ENCODE data around the gene IGDCC3.

Gene IGDCC3

GRCh38 chr15:65298731-65299130, 79.1 kb downstream of the IGDCC3 start:
- DNase-seq (ENCODE audit: low read depth in 2 of 2): no peak

GRCh38 chr15:65292938-65293518, 84.8 kb downstream of the IGDCC3 start:
- DNase-seq (ENCODE audit: low read depth in 2 of 2): no peak

- no peak for DNase-seq (ENCODE audit: low read depth in 2 of 2)
These were observed 87.6 kb downstream of the IGDCC3 start for GRCh38 chr15:65290228-65290627.

GRCh38 chr15:65289261-65289854, 88.4 kb downstream of the IGDCC3 start:
- no peak for DNase-seq (ENCODE audit: low read depth in 2 of 2)

- no peak for DNase-seq (ENCODE audit: low read depth in 2 of 2)
These were observed 90.3 kb downstream of the IGDCC3 start for GRCh38 chr15:65287520-65287855.

- peak; percentile 82 to 83 for DNase-seq (ENCODE audit: low read depth in 2 of 2)
These were observed 90.9 kb downstream of the IGDCC3 start, which contains the start of gene PARP16 for GRCh38 chr15:65286704-65287519. PARP16 (minus strand) TSS chr15:65286883; CDS start chr15:65286426, 457 bp downstream.

GRCh38 chr15:65286069-65286703, 91.6 kb downstream of the IGDCC3 start:
- no peak for DNase-seq (ENCODE audit: low read depth in 2 of 2)

- no peak for DNase-seq (ENCODE audit: low read depth in 2 of 2)
These were observed 92.3 kb downstream of the IGDCC3 start for GRCh38 chr15:65285291-65286068.

- DNase-seq (ENCODE audit: low read depth in 2 of 2): no peak
These were observed 99.3 kb downstream of the IGDCC3 start for GRCh38 chr15:65278480-65278879.

Data from activated CD8-positive, alpha-beta memory T cell treated with anti-CD3 and anti-CD28 coated beads for 4 hours (primary cell).